GM23248 (cell line): ENCODE results near the gene CDK9. TPM values are rescaled to one million over a fixed set of nuclear protein-coding genes. Genes with fewer than 3 reads are reported as not detected.
A peak's percentile ranks its signal among the peaks of the same experiment; 100 is the strongest.
"Not testable (repeated sequence)": the region's sequence is repeated elsewhere in the genome, so short reads cannot be mapped to it uniquely, and the experiment has no call there.

Experiments used
- DNase-seq: peaks from one replicate; pipeline ENCODE4 v3.0.0-alpha.2; 2015
- H2AFZ ChIP-seq: fragments of 200-600 bp; sonication (generic); 2 replicates; pipeline ENCODE4 v1.6.1; 2016; ENCODE audit warnings: antibody characterized with exemption
- H3F3A ChIP-seq: fragments of 200-600 bp; sonication (generic); 2 replicates; pipeline ENCODE4 v1.6.1; 2016; ENCODE audit warnings: mild to moderate bottlenecking, antibody characterized with exemption, mixed run types; ENCODE audit not compliant: insufficient read depth
- H3K27ac ChIP-seq: fragments of 200-600 bp; sonication (generic); 2 replicates; pipeline ENCODE4 v1.5.1; 2016; ENCODE audit warnings: mild to moderate bottlenecking
- H3K27me3 ChIP-seq: fragments of 200-600 bp; sonication (generic); replicated peaks from 2 replicates; pipeline ENCODE4 v1.6.1; 2016; ENCODE audit warnings: mild to moderate bottlenecking; ENCODE audit not compliant: insufficient read depth
- H3K36me3 ChIP-seq: fragments of 200-600 bp; sonication (generic); 2 replicates; pipeline ENCODE4 v1.6.1; 2016; ENCODE audit warnings: low read depth, mild to moderate bottlenecking
- H3K4me1 ChIP-seq: fragments of 200-600 bp; sonication (generic); 2 replicates; pipeline ENCODE4 v1.6.1; 2016; ENCODE audit warnings: mild to moderate bottlenecking; ENCODE audit not compliant: insufficient read depth
- H3K4me2 ChIP-seq: fragments of 200-600 bp; sonication (generic); one replicate; pipeline ENCODE4 v1.6.1; 2016; ENCODE audit warnings: mild to moderate bottlenecking; ENCODE audit not compliant: unreplicated experiment
- H3K4me3 ChIP-seq: fragments of 200-600 bp; sonication (generic); 2 replicates; pipeline ENCODE4 v1.5.1; 2016; ENCODE audit warnings: mild to moderate bottlenecking
- H3K79me2 ChIP-seq: fragments of 200-600 bp; sonication (generic); 2 replicates; pipeline ENCODE4 v1.6.1; 2016; ENCODE audit warnings: mild to moderate bottlenecking; ENCODE audit not compliant: insufficient read depth
- H3K9ac ChIP-seq: fragments of 200-600 bp; sonication (generic); 2 replicates; pipeline ENCODE4 v1.6.1; 2016; ENCODE audit warnings: mild to moderate bottlenecking
- H3K9me2 ChIP-seq: fragments of 200-600 bp; sonication (generic); 2 replicates; pipeline ENCODE4 v1.6.1; 2016; ENCODE audit warnings: mixed run types, mild to moderate bottlenecking, moderate library complexity; ENCODE audit not compliant: insufficient read depth
- H3K9me3 ChIP-seq: fragments of 200-600 bp; sonication (generic); one replicate; pipeline ENCODE4 v1.6.1; 2017; ENCODE audit warnings: low read depth
- H4K20me1 ChIP-seq: fragments of 200-600 bp; sonication (generic); 2 replicates; pipeline ENCODE4 v1.6.0; 2016; ENCODE audit not compliant: insufficient read depth
- EZH2 ChIP-seq: fragments of 200-600 bp; sonication (generic); IDR thresholded peaks from 2 replicates; pipeline ENCODE4 v1.6.1; 2018; ENCODE audit warnings: antibody characterized with exemption, mild to moderate bottlenecking; ENCODE audit not compliant: insufficient read depth, poor library complexity, severe bottlenecking
- EZH2phosphoT487 ChIP-seq: fragments of 200-600 bp; sonication (generic); IDR thresholded peaks from 2 replicates; pipeline ENCODE4 v1.6.1; 2018; ENCODE audit warnings: antibody characterized with exemption, moderate library complexity, mild to moderate bottlenecking, low read depth; ENCODE audit not compliant: insufficient read depth
- WGBS, 2 experiments: methylation state at CpG; one replicate each; pipeline ENCODE4 v1.1.6; 2015 to 2017; ENCODE audit warnings: low lambda C conversion rate in 2 of 2, low coverage in 1 of 2; ENCODE audit errors: missing lambda C conversion rate in 2 of 2; 5-methylcytosine and 5-hydroxymethylcytosine counted together
- in situ Hi-C: fragments of 300-500 bp; cut with MboI; formaldehyde crosslinking; loops from 2 replicates; pipeline ENCODE4 v1.15.0; 2020
- polyA plus RNA-seq: library from polyadenylated mRNA; unstranded; fragments of >200 nt; fragmentation: Nextera tagmentation; extraction: Ambion mirVana; gene quantifications from 2 replicates; pipeline ENCODE4 v1.2.1, GENCODE V29; 2016
- total RNA-seq: library from RNA; depleted of rRNA; stranded (reverse); fragments of >200 nt; shearing (Covaris generic); gene quantifications from 2 replicates; pipeline ENCODE4 v1.2.3, GENCODE V29; 2014

CDK9 gene
- total and polyA plus RNA-seq, 2 experiments from 2014 or later = 43.7 to 59.7 TPM

GRCh38 chr9:127779136-127779981, 6.5 kb upstream of the CDK9 start:
- H3K9me3 ChIP-seq = no peaks in the 10 kb centered on the region
- no peaks in the 10 kb centered on the region for H3K36me3 ChIP-seq
- H3K4me3 ChIP-seq = no peak overlapping the region
- peak; percentile 35 for DNase-seq
- H4K20me1 ChIP-seq = no peaks in the 10 kb centered on the region
- no peak overlapping the region for H3K9ac ChIP-seq
- no peak overlapping the region for H2AFZ ChIP-seq
- H3F3A ChIP-seq = no peaks in the 10 kb centered on the region
- no peak for TF ChIP-seq EZH2phosphoT487
- no peaks in the 10 kb centered on the region for H3K27me3 ChIP-seq
- H3K27ac ChIP-seq = no peak overlapping the region
- H3K4me2 ChIP-seq = no peak overlapping the region
- H3K4me1 ChIP-seq = no peaks in the 10 kb centered on the region
- in situ Hi-C loops = no loop called here
- no peaks in the 10 kb centered on the region for H3K79me2 ChIP-seq
- WGBS, 2 experiments = 64 to 65% methylated on average over 17 of the region's 17 CpGs
- H3K9me2 ChIP-seq = no peaks in the 10 kb centered on the region

GRCh38 chr9:127780126-127780885, 5.5 kb upstream of the CDK9 start:
- in situ Hi-C loops = no loop called here

GRCh38 chr9:127780909-127781308, 4.9 kb upstream of the CDK9 start:
- H3K36me3 ChIP-seq, H3K4me1 ChIP-seq, in situ Hi-C loops: not testable (repeated sequence)

More at GRCh38 chr9:127780126-127780885, 5.5 kb upstream of the CDK9 start:
- Histone ChIP-seq H3K4me1 (no peaks in the 10 kb centered on the region), H3K27ac (no peak overlapping the region), H4K20me1 (no peaks in the 10 kb centered on the region), H3K9me3 (no peaks in the 10 kb centered on the region), H3K4me3 (no peak overlapping the region), H3K27me3 (no peaks in the 10 kb centered on the region), H3F3A (no peaks in the 10 kb centered on the region), H3K4me2 (no peak overlapping the region), H2AFZ (no peak overlapping the region), H3K79me2 (no peaks in the 10 kb centered on the region), H3K9ac (no peak overlapping the region), H3K36me3 (no peaks in the 10 kb centered on the region), H3K9me2 (no peaks in the 10 kb centered on the region)
- no peak for DNase-seq
- WGBS, 2 experiments = 80 to 82% methylated on average over 20 of the region's 20 CpGs
- TF ChIP-seq EZH2 (no peak), EZH2phosphoT487 (no peak)

GRCh38 chr9:127781806-127782205, 4.0 kb upstream of the CDK9 start:
- no peak overlapping the region for H2AFZ ChIP-seq
- peaks cover 9% of the 10 kb centered on the region for H3K79me2 ChIP-seq
- in situ Hi-C loops = no loop called here
- no peak overlapping the region for H3K9ac ChIP-seq
- H3K27ac ChIP-seq = no peak overlapping the region
- DNase-seq = no peak
- H4K20me1 ChIP-seq = no peaks in the 10 kb centered on the region
- WGBS, 2 experiments = 88 to 91% methylated on average over 4 of the region's 4 CpGs
- no peaks in the 10 kb centered on the region for H3K27me3 ChIP-seq
- H3K4me3 ChIP-seq = no peak overlapping the region
- H3K9me3 ChIP-seq = no peaks in the 10 kb centered on the region
- H3K36me3 ChIP-seq = no peaks in the 10 kb centered on the region
- no peaks in the 10 kb centered on the region for H3K9me2 ChIP-seq
- peaks cover 3% of the 10 kb centered on the region; the same call in 1 of the 2 replicates for H3F3A ChIP-seq
- no peak for TF ChIP-seq EZH2phosphoT487
- no peak for TF ChIP-seq EZH2
- no peaks in the 10 kb centered on the region for H3K4me1 ChIP-seq
- no peak overlapping the region for H3K4me2 ChIP-seq

More at GRCh38 chr9:127780909-127781308, 4.9 kb upstream of the CDK9 start:
- not testable (repeated sequence) for H4K20me1 ChIP-seq, DNase-seq, H3K4me2 ChIP-seq, H3K4me3 ChIP-seq, H3K9me2 ChIP-seq, H3F3A ChIP-seq, H3K27ac ChIP-seq, H3K27me3 ChIP-seq, H3K79me2 ChIP-seq, H3K9ac ChIP-seq, H3K9me3 ChIP-seq, H2AFZ ChIP-seq
- WGBS, 2 experiments = 92 to 93% methylated on average over 8 to 9 of the region's 9 CpGs
